ENCODE data around the gene RNF31.

GRCh38 chr14:24156840-24157239, 9.5 kb downstream of the RNF31 start:
- no peak for TF ChIP-seq EZH2 (IDR thresholded peaks at IDR 0.05; ENCODE audit: borderline replicate concordance, low read length)
- TF ChIP-seq, protein P1, sequence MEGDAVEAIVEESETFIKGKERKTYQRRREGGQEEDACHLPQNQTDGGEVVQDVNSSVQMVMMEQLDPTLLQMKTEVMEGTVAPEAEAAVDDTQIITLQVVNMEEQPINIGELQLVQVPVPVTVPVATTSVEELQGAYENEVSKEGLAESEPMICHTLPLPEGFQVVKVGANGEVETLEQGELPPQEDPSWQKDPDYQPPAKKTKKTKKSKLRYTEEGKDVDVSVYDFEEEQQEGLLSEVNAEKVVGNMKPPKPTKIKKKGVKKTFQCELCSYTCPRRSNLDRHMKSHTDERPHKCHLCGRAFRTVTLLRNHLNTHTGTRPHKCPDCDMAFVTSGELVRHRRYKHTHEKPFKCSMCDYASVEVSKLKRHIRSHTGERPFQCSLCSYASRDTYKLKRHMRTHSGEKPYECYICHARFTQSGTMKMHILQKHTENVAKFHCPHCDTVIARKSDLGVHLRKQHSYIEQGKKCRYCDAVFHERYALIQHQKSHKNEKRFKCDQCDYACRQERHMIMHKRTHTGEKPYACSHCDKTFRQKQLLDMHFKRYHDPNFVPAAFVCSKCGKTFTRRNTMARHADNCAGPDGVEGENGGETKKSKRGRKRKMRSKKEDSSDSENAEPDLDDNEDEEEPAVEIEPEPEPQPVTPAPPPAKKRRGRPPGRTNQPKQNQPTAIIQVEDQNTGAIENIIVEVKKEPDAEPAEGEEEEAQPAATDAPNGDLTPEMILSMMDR (IDR thresholded peaks at IDR 0.05; ENCODE audit: low read length): no peak
